ENCODE data around the gene NLGN4X.

Gene NLGN4X

DNA sequence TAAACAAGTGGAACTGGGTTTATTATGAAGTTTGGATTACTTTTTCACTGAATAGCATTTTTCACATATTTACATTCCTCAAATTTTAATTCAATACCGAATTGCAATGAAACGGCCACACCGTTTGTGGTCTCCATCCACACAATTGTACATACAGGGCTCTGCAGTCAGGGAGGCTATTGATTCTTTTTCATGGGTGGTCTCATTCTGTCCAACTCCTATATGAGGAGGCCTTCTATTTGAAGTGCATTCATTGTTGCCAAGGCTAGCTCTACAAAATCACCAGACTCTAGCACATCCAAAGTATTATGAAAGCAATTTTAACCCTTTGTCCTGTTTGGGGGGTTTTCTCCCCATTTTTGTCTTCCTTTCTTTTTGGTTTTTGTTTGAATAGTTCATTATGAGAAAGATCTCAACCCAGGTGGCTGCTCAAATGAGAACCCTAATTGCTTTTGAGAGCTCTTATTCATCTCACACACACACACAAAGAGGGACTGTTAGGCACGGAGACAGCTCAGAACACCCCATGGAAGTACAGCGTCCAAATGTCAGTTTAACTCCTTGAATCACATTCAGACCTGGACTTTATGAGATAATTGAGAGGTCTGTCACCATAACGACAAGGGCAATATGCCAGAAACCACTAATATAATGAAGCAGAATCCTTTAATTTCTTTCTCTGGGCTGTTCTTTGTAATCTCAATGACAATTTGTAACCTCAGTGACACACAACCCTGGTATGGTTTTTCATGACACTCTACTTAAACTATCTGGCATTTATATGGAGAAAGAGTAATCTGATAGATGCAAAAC lies 79.4 kb downstream of the NLGN4X start:
- DNase-seq: no peak

DNA sequence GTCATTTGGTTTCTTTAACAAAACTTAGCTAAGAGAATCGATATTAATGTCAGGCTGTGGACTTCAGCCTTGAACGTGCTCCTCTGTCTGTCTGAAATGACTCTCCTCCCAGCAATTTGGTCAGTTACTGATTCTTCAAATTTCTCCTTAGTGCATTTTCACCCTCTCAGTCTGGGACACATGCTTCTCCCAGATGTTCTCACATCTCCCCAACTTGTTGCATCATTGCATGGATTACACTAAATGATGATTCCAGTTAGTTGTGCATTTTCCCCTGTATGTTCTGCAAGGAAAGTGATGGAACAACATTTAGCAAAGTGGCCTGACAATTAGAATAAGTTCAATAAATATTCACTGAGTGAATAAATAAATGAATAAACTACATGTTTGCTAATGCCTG lies 94.4 kb downstream of the NLGN4X start:
- no peak for DNase-seq

DNA sequence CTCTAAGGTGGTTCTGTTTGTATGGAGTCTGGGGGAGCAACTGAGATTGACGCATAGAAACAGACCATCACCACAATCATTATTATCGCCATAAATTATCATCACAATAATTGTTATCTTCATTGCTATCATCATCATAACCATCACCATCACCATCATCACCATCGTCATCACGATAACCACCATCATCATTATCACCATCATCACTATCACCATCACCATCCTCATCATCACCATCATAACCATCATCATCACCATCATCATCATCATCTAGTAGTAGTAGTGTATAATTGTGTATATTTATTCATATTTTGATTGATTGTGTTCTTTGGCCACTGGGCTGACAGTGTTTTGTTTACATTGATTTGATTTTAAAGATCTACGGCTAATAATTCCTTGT lies 95.7 kb downstream of the NLGN4X start:
- no peak for DNase-seq

DNA sequence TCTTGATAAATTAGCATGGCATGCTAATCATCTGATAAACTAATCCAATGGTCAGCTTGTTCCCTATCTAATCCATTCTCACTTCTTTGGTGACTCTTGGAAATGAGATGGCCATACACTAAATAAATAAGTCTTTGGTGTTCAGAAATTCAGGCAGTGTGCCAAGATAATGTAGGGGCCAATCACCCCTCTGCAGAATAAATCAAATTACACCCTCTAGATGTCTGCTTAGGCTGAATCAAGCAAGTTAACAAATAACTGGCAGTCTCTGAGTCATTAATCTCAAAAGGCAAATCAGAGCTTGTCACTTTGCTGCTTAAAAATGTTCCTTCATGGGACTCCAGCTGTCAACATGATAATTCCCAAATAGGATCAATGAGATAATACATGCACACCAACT lies 97.4 kb downstream of the NLGN4X start:
- no peak for DNase-seq

DNA sequence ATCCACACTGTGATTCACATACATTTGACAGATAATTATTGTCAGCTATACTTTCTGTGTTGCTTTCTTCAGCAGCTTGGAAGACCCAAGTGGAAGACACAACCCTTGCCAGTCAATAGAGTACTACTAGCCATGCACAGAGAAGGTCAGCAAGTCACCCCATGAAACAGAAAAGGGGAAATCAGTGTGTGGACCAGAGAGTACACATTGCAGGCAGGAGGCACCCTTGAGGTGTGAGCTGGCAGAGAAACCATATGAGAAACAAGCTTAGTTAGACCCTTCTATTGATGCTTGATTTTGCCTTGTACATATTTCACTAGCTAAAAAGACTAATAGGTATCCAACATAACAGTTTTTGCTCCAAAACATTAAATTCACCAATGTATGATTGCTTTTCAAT lies 99.5 kb downstream of the NLGN4X start:
- no peak for DNase-seq

DNA sequence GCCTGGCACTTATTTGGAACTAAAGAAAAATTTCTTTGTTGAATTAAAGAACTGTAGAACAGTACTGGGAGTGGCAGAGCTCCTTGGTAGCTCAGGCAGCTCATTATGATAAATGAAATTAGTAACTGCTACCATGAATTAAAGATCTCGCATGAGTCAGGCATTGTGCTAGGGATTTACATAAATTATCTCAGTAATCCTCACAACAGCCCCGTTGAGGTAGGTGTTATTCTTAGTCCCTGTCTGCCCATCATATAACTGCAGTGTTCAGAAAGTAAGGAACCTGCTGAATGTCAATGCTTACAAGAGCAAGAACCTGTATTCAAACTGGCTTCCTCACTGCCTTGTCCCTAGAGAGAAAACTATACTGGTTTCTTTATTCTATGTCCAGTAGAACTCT lies 108.3 kb downstream of the NLGN4X start:
- DNase-seq: no peak

DNA sequence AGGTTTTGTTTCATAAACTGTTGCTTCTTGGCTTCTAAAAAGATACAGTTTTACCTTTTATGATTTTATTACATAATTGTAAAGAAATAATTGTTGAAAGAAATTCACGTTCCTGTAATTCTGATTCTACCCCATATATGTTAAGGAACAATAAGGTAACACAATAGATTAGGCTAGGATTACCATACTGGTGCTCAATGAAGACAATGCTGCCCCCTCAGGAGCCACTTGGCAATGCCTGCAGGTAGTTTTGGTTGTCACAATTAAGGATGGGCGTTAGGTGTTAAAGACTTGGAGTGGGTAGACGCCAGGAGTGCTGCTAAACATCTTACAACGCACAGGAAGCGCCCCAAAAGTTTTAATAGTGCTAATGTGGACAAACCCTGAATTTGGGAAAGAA lies 133.2 kb downstream of the NLGN4X start:
- DNase-seq: no peak

DNA sequence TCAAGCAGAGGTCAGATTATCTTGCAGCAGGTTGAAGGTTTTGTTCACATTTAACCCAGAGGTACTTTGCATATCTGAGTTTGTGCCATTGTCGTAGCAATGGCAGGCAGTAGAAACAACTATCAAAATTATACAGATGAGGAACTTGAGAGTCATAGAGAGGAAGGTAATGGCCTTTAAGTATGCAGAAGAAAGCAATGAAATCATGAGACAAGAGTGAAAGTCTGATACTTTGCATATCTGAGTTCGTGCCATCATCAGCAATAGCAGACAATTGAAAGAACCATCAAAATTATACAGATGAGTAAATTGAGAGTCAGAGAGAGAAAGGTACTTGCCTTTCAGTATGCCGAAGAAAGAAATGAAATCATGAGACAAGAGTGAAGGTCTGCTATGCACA lies 154.1 kb downstream of the NLGN4X start:
- no peak for DNase-seq

DNA sequence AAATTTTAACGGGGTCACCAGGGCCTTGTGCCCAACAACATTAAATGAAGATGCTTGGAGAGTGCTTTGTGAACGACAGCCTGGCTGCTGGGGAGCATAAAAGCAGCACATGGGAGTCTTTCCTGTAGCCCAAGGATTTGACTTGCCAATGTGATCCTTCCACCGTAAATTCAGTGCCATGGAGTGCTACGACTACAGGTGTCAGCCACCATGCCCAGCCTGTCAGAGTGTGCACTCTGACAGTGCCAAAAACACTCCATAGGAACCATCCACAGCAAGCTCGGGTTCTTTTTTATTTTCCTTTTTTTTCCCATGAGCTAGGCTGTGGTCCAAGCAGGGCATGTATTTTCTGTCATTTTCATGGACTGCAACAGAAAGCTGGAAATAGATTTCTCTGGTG lies 156.9 kb downstream of the NLGN4X start:
- DNase-seq: no peak

DNA sequence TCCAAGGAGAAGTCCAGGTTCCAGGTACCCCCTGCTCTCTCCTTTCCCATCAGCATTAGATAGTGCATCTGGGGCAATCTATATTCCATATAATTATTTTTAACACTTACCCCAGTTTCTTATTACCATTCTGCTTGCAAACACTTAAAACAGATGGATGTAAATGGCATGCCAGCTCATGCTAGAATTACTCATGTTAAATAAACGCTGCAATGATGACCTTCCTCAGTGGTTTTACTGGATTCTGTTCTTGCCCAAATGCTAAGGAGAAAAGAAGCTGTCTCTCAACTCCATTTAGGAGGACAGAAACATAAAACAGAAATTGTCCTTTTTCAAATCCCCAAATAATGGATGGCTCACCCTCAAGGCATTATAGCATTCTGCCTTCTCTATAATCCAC lies 161.1 kb downstream of the NLGN4X start:
- no peak for DNase-seq

DNA sequence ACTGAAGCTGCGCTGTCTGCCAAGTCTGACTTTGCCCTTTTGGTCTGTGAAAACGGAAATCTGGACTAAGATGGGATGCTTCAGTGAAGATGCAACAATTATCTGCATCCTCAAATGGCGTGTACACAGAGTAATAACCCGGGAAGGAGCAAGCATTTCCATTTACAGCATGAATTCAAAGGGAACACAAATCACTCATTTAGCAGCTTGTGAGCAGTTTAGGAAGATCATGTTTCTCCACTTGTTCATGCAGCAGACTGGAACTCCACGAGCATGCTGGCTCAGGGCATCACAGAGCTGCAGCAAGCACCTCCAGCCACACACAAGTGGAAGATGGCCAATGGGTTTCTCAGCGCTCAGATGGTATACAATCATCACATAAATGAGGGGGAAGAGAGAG lies 175.5 kb downstream of the NLGN4X start:
- DNase-seq: no peak

DNA sequence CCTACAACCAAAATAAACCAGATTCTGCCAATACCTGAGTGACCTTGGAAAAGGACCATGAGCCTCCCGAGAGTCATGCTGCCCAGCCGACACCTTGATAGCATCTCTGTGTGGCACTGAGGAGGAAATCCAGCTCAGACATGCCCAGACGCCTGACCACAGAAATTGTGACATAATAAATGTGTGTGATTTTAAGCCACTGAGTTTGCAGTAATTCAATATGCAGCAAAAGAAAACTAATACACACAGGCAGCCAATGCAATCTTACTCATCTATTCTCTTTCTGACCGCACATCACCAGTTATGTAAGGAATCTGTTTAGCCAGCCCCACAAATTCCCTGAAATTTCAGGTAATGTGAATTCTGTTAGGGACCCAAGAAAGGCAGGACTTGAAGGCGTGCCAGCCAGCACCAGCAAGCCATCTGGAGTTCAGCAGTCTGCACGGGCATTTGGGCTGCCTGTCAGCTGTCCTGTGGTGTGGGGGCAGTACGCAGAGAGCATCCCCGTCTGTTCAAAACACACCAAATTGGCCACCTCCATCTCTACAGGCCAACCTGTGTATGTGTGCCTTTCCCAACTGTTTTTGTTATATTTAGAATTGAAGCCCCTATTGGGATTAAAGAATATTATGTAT lies 176.4 kb downstream of the NLGN4X start:
- DNase-seq: peak; percentile 0

DNA sequence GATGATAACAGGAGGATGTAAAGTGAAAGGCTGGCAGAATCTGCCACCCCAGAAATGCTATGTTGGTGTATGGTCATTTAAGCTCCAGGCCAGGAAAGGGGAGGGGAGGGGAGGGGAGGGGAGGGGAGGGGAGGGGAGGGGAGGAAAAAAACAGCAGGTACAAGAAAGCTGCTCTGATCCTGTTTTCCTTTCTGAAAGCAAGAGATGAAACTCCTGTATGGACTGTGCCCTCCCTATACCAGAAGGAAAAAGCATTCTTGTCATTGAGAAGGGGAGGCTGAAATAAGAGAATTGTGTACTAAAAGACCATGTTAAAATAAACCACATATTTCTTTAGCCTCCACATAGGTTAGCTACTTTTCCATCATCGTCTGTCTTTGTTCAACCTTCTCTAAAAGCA lies 179.5 kb downstream of the NLGN4X start:
- DNase-seq: no peak

DNA sequence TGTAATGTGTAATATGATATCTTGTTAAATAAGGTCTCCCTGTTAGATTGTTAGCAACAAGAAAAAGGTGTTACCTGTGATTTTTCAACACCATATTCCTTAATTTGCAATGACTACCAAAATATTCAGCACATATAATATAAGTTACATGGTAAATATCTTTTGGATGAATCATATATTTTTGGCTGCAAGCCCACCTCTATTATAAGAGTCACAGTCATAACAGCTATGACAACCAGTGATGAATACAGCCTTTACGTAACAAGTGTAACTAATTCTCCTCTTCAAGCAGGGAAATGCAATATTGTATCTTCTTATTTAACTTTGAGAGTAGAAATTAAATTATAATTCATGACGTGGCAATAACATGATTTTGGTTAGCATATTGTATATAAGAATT lies 187.0 kb downstream of the NLGN4X start:
- peak; percentile 34 for DNase-seq

DNA sequence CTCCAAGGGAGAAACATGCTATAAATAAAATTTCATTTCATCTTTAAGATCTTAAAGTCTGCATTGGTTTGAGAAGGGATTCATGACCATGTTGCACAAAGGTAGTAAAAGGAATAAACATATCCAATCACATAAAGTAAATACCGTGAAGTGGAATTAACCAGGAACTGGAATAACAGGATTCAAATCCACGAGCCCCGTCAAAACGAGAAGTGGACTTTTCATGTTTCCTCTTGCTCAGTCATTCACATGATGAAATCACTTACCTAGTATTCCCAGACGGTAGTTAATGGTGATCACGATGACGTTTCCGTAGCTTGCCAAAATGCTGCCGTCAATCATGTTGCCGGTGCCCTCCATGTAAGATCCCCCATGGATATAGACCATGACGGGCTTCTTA lies 199.7 kb downstream of the NLGN4X start:
- DNase-seq: no peak

DNA sequence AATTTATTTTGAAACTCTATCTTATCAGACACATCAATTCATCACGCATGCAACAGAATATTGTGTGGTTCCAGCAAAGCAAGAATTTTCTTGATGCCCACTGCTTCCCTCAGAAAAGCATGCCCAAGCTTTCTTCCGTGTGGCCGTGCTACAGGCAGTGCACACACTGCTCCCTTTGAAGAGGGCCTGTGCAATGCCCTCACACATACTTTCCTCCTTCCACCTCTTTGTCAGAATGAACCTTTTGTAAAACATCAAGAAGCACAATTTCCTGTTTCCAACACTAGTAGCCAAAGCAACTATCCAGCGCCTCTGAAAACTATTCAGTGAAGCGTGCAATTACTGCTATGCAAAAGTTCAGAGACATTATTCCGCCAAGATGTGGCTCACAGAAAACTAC lies 201.7 kb downstream of the NLGN4X start:
- DNase-seq: no peak

DNA sequence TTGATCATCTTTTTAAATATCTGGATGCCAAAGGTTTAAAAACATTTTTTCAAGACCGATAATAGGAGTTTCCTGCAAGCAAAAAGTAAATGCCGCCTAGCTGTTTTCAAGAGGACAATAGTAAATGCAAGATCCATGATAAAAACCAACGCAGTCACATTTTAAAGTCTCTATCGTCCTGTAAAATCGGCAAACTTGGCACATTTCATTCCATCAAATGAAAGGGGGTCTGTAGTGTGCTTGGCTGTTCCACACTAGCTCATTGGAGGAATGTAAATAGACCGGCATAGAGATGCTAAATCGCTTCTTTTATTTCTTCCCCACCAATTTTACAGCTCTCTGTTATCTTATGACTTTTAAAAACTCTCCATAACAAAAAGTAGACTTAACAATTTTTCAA lies 202.2 kb downstream of the NLGN4X start:
- no peak for DNase-seq

DNA sequence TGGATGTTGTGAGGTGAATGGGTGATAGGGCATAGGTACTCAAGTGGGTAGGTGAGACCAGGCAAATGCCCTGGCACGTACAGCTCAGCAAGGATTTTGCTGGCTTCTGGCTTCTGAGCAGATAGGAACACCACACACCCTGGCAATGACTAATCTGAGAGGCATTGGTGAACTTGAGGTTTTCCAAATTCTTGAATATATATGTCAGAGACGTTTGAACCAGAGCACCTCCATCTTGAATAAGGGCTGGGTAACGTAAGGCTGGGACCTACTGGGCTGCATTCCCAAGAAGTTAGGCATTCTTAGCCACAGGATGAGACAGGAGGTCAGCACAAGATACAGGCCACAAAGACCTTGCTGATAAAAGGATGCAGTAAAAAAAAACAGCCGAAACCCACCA lies 204.5 kb downstream of the NLGN4X start:
- DNase-seq: peak; percentile 67

DNA sequence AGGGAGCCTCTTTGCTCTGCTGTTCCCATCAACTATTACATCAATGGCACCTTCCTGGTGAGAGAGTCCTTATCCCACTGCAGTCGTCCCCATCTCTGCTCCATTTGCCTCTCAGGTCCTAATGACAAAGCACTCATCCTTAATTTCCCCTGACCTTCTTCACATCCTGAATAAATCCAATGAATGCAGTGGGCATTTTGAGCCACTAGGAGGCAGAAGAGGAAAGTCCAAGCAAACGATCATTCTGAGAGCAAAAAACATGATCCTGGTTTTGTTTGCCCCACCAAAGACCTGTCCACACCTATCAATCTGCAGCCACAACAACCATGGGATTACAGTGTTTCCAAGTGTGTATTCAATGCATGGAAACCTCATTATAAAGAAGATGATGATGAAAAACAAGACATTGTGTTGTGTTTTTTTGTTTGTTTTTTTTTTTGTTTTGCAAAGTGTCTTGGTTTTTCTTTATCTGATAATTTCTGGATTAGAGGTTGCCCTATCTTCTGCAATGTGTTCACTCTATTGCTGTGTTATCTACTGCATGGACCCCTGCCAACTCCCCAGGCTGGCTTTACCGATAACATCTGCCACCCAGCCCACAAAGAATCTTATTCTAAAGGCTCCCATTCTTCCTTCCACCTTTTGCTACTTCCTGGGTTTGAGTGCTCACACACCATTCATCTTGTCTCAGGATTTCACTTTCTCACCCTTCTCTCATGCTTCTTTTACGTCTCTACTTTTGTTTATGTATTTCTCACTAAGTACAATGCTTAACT lies 207.2 kb downstream of the NLGN4X start:
- DNase-seq: peak; percentile 29

DNA sequence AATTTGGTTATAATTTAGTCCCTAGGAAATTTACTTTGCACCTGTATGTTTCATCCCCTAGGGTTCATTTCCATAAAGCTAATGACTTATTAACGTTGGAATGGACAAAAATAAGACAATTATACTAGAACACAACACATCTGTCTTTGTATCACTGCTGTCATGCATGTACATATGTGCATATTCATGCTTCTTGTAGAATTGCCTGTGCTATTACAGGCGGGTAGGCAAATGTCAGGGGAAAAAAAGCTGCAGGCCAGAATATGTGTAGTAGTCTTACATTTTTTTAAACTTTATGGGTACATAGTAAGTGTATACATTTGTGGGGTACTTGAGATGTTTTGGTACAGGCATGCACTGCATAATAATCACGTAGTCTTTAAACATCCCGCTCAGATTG lies 209.6 kb downstream of the NLGN4X start:
- no peak for DNase-seq

DNA sequence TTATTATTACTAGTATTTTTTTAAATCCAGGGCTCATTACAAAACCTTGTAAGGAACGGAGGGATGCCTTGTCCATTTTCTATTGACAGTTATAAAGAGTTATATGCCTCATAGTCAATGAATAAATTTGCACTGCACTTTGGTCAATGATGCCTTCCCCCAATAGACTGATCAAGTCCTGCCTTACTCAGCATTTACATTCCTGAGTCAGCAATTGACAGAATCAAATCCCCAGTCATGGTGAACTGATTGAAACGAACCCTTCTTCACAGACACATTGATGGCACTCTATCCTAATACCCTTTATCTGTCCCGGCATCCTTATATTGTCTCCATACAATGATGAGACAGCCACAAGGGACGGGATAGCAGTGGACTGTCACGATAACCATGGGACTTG lies 213.2 kb downstream of the NLGN4X start:
- DNase-seq: no peak

DNA sequence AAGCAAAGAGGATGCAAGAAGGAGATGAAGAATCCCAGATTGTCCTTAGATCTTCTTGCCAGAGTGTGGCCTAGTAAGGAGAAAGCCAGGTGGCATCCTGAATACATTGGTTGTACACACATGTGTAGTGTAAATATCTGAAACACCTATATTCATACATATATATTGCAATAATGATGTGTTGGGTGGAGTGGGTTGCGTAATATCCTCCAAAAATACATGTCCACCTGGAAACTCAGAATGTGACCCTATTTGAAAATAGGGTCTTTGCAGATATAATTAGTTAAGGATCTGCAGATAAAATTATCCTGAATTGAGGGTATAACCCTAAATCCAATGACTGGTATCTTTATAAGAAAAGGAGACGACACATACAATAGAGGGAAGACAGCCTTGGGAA lies 216.3 kb downstream of the NLGN4X start:
- no peak for DNase-seq

DNA sequence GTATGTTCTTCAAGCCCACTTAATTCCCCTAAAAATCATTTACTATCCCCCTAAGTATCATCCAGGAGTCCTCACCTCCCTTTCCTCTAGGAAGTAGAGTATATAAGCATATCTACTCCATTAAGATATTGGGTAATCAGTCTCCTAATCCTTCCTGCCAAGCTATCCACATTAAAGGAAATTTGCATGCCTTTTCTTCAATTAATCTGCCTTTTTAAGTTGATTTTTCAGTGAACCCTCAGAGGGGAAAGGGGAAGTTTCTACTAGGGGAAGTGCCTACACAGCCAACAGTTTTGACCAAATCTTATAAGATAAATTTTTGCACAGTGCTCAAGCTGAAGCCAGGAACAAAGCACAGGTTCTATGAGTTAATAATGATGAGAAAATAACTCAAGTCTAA lies 222.8 kb downstream of the NLGN4X start:
- DNase-seq: no peak

DNA sequence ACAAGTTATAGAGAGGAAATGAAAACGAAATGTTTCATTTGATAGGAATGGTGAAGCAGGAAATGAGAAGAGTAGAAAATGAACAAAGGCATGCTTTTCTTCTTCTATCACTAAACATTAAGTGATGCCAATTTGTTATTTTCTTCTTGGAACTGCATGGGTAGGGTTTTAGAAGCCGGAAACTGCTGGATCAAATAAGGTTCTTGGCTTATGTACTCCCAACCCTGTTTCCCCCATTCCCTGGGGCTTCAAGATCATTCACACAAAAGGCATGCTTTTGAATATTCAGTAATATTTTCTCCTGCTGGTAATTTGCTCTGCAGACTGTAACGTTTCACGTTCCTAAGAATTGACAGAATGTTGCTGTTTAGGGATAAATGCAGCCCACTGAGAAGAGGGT lies 224.1 kb downstream of the NLGN4X start:
- DNase-seq: no peak
